Calu3 (cell line): ENCODE results near the gene RNF169. TPM values are rescaled to one million over a fixed set of nuclear protein-coding genes. Genes with fewer than 3 reads are reported as not detected.

Experiments used
- BruUV-seq: library from RNA; stranded (reverse); fragments of 400-500 nt; replicated peaks from 2 replicates; lab custom pipeline; 2021; lab: Mats Ljungman, UMichigan
- CTCF ChIA-PET: fragments of 300-600 bp; sonication (Branson Sonifier 250); formaldehyde crosslinking; loops from one replicate; lab custom pipeline; 2022; ENCODE audit warnings: antibody characterized with exemption; lab: Charles Lee
- DNase-seq: peaks from one replicate; pipeline ENCODE4 v3.0.0; 2022
- H3K27ac Mint-ChIP-seq: one replicate; pipeline ENCODE4 v1.8.0; 2022; ENCODE audit warnings: mixed read lengths; ENCODE audit not compliant: unreplicated experiment
- H3K27me3 Mint-ChIP-seq: one replicate; pipeline ENCODE4 v1.8.0; 2022; ENCODE audit warnings: mixed read lengths; ENCODE audit not compliant: unreplicated experiment
- H3K36me3 Mint-ChIP-seq: one replicate; pipeline ENCODE4 v1.8.0; 2022; ENCODE audit warnings: mild to moderate bottlenecking, moderate library complexity, mixed read lengths; ENCODE audit not compliant: insufficient read depth, unreplicated experiment
- H3K4me1 Mint-ChIP-seq: one replicate; pipeline ENCODE4 v1.8.0; 2022; ENCODE audit warnings: mild to moderate bottlenecking, low read depth, mixed read lengths; ENCODE audit not compliant: unreplicated experiment
- H3K4me3 Mint-ChIP-seq: one replicate; pipeline ENCODE4 v1.8.0; 2022; ENCODE audit warnings: mild to moderate bottlenecking, low read depth, moderate library complexity, mixed read lengths; ENCODE audit not compliant: unreplicated experiment
- H3K9me3 Mint-ChIP-seq: one replicate; pipeline ENCODE4 v1.8.0; 2022; ENCODE audit warnings: low read depth, mixed read lengths; ENCODE audit not compliant: unreplicated experiment
- CTCF ChIP-seq: fragments of 200-600 bp; IDR thresholded peaks from one replicate; pipeline ENCODE4 v1.8.0; 2022; ENCODE audit warnings: antibody characterized with exemption; ENCODE audit not compliant: unreplicated experiment
- intact Hi-C: fragments of 100-400 bp; cut with micrococcal nuclease; formaldehyde crosslinking; loops from one replicate; pipeline ENCODE4 v1.10.0; 2022; ENCODE audit not compliant: unreplicated experiment
- total RNA-seq: library from RNA; stranded (reverse); gene quantifications from 2 replicates; pipeline ENCODE4 v1.2.3, GENCODE V29; 2022

Gene RNF169
- total RNA-seq, 1 experiment from 2014 or later, result 22.5 TPM

- H3K36me3 Mint-ChIP-seq, result no peaks in the 10 kb centered on the region
- CTCF ChIA-PET, result interaction anchor here (0.6 to 1.3 kb wide), 2 partner anchors 15 to 1398 kb away, joined by 3 to 4 read pairs; no protein-coding TSS in a partner anchor
- TF ChIP-seq CTCF, result no peak
- no TSS peak for BruUV-seq
- H3K27me3 Mint-ChIP-seq, result peaks cover 74% of the 10 kb centered on the region
- no peak overlapping the region for H3K4me3 Mint-ChIP-seq
- H3K9me3 Mint-ChIP-seq, result no peaks in the 10 kb centered on the region
- intact Hi-C loops, result no loop called here
- H3K4me1 Mint-ChIP-seq, result no peaks in the 10 kb centered on the region
- H3K27ac Mint-ChIP-seq, result no peak overlapping the region
- DNase-seq, result no peak
Measured at GRCh38 chr11:74717221-74717969, 31.3 kb upstream of the RNF169 start.

- H3K27ac Mint-ChIP-seq, result no peak overlapping the region
- no peaks in the 10 kb centered on the region for H3K9me3 Mint-ChIP-seq
- intact Hi-C loops, result no loop called here
- DNase-seq, result no peak
- no peaks in the 10 kb centered on the region for H3K36me3 Mint-ChIP-seq
- H3K4me3 Mint-ChIP-seq, result no peak overlapping the region
- no TSS peak for BruUV-seq
- H3K27me3 Mint-ChIP-seq, result peaks cover 74% of the 10 kb centered on the region
- H3K4me1 Mint-ChIP-seq, result no peaks in the 10 kb centered on the region
- no peak for TF ChIP-seq CTCF
- CTCF ChIA-PET, result no interaction called here
Measured at GRCh38 chr11:74719011-74719410, 29.6 kb upstream of the RNF169 start.

GRCh38 chr11:74720596-74721478 is 27.8 kb upstream of the RNF169 start:
- no peak for TF ChIP-seq CTCF
- Mint-ChIP-seq H3K4me3 (no peak overlapping the region), H3K4me1 (no peaks in the 10 kb centered on the region), H3K9me3 (no peaks in the 10 kb centered on the region), H3K36me3 (no peaks in the 10 kb centered on the region), H3K27me3 (peaks cover 79% of the 10 kb centered on the region), H3K27ac (no peak overlapping the region)
- intact Hi-C loops, result no loop called here
- CTCF ChIA-PET, result interaction anchor here (0.7 to 1.7 kb wide), 2 partner anchors 10 to 18 kb away, joined by 3 to 5 read pairs; no protein-coding TSS in a partner anchor
- no peak for DNase-seq
- BruUV-seq, result no TSS peak

- Mint-ChIP-seq H3K27ac (no peak overlapping the region), H3K27me3 (peaks cover 78% of the 10 kb centered on the region), H3K4me3 (no peak overlapping the region), H3K9me3 (no peaks in the 10 kb centered on the region), H3K36me3 (no peaks in the 10 kb centered on the region), H3K4me1 (no peaks in the 10 kb centered on the region)
- intact Hi-C loops, result no loop called here
- no peak for TF ChIP-seq CTCF
- no TSS peak for BruUV-seq
- CTCF ChIA-PET, result interaction anchor here (1.7 kb wide), 1 partner anchor 11 kb away, joined by 5 read pairs; no protein-coding TSS in a partner anchor
- DNase-seq, result no peak
Measured at GRCh38 chr11:74721479-74721835, 27.2 kb upstream of the RNF169 start.
